DLD1 (cell line): ENCODE results near the gene GLUL.
"Not testable (repeated sequence)": the region's sequence is repeated elsewhere in the genome, so short reads cannot be mapped to it uniquely, and the experiment has no call there.

ENCODE experiments used
- in situ Hi-C: cut with HindIII; loops from 2 replicates; pipeline ENCODE4 v1.10.0; 2017; ENCODE audit warnings: low sequenced_read_pairs

GLUL gene

DNA sequence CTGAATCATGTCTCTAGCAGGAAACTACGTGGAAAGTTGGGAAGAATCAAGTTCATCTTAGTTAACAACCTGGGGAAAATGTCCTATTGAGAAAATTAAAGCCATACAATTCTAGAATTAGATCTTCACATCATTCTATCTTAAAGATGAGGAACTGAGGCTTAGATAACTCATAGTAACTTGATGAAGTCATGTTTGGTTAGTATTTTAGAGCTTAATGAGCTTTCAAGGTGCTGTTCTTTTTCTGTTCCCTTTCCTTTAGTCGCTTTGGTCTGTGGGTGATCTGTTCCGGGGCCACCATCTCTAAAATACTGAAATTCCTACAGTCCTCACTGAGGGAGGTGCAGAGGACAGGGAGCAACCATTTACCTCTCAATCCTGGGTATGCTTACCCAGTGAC is 4.3 kb upstream of the GLUL start:
- in situ Hi-C loops = loop anchor here (5.0 kb wide), 1 partner anchor 309 kb away; no protein-coding TSS in a partner anchor

DNA sequence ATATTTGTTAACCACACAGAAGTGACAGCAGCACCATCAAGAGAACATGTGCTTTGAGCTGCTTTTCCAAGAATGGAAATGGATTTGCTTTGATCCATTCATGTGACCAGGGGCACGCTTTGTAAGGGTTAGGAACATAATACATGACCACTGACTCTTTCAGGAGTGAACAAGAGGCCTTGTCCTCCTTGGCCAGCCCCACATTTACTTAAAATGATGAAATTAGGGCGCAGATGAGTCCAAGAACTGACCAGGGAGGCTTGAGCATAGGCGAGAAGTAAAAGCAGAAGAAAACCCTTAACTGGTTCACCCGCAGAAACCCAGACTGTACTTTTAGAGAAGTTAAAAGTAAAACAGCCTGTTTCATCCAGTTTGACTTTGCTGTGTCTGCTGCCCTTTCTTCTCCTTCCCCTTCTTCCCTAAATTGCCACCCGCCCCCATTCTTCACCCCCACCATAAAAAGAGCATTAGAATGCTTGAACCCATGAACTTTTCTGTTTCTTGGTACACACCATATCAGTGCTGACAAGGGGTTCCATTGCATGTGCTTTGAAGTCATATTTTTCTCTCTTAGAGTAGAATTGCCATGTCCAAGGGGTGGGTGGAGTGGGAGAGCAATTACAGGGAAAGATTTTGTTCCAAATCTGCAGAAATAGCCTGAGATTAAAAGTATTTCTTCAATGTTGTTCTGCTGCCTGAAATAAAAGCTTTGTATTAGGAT is 2.6 kb upstream of the GLUL start:
- in situ Hi-C loops = no loop called here

GRCh38 chr1:182392050-182393028 is 749 bp upstream of the GLUL start:
- in situ Hi-C loops = no loop called here

DNA sequence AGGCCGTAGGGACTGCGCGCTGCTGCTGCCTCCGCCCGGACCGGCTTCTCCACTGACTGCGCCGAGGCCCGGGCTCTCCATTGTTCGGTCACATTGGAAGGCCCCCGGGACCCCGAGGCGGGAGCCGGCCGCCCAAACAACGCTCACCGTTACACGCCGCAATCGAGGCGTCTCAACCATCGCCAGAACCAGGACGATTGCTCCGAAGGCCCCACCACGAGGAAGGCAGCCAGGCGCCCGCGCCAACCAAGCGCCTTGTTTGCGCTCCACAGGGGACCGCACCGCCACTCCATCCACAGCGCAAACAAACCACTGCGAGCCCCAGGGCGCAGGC is 595 bp downstream of the GLUL start:
- in situ Hi-C loops = no loop called here

DNA sequence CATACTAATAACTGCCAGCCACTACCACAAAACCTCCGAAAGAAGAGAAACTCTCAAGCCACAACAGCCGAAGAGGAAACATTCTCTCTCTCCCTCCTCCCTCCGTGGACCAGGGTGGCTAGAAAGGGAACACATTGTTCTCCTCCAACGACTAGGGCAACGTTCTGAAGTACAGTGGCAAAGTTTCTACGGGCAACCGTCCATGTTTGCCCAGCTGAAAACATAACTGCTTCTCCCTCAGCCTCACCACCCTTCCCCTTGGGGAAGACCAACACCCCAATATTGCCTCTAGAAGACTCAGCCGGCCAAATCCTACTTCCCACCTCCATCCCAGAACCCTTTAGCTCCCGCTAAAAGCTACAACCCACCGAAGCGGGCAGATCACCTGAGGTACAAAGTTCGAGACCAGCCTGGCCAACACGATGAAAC is 2.0 kb downstream of the GLUL start:
- in situ Hi-C loops = no loop called here

GRCh38 chr1:182388392-182389134 is 3.0 kb downstream of the GLUL start:
- in situ Hi-C loops = no loop called here

DNA sequence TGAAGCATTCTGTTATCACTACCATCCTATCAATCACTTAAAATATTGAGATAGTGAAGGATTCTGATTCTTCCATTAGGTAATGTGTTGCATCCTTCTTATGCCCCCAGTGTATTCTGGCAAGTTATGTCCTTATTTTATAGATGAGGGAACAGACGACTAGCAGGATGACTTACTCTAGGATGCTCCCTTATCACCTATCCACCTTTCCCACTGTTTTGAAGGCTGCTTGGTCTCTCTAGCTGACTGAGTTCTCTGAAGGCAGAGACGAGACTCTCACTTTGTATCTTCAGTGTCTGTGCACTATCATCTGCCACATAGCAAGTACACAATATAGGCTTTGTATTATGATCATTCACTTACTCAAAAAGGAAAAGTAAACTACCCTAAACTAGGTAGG is 4.0 kb downstream of the GLUL start:
- in situ Hi-C loops = no loop called here

DNA sequence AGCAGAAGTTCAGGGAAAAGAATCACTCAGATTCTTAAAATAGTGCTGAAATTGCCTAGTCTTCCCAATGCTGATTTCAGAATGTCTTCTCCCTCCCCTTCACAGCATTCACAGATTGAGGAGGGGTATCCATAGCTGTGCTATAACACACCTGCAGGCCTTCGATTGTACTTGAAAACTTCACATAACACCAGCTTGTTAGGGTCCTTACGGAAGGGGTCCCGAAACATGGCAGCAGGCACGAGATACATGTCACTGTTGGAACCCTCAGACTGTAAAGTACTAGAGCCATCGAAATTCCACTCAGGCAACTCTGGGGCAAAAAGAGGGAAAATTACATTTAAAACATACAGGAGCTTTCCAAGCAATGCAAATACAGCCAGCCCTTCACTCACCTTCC is 4.6 kb downstream of the GLUL start:
- in situ Hi-C loops = no loop called here

GRCh38 chr1:182385885-182386853 is 5.4 kb downstream of the GLUL start:
- in situ Hi-C loops = no loop called here

- in situ Hi-C loops = no loop called here
Measured at GRCh38 chr1:182384387-182384960, 7.1 kb downstream of the GLUL start.

- in situ Hi-C loops = no loop called here
Measured at GRCh38 chr1:182383934-182384333, 7.7 kb downstream of the GLUL start.

DNA sequence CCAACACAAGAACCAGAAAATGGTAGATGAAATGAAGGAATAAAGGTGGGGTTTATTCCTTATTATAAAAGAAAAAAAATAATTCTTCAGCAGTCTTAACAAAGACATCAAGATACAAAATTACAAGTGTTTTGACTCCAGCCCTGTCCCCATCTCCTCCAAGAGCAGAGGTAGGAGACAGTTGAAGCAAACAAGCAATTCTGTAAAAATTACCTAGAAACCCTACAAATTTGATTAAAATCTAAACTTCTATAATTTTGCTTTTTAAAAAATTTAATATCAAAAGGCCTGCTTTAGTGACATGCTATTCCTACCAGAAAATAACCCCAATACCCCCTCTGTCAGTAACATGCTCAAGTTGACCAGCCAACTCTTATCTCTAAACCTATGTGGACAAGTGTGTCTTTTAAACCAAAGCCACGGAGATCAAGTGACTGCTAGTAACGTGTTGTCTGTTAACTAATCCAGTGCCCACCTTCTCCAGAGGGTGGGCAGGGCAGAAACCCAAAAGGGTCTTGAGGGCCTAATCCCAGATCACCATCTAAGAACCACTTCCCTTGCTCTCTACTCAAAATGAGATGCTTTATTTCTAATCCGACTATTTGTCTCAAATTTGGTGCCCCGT is 8.4 kb downstream of the GLUL start:
- in situ Hi-C loops = no loop called here

GRCh38 chr1:182381962-182382819 is 9.4 kb downstream of the GLUL start:
- in situ Hi-C loops = no loop called here

- in situ Hi-C loops = no loop called here
Measured at GRCh38 chr1:182380199-182380598, 11.4 kb downstream of the GLUL start.

DNA sequence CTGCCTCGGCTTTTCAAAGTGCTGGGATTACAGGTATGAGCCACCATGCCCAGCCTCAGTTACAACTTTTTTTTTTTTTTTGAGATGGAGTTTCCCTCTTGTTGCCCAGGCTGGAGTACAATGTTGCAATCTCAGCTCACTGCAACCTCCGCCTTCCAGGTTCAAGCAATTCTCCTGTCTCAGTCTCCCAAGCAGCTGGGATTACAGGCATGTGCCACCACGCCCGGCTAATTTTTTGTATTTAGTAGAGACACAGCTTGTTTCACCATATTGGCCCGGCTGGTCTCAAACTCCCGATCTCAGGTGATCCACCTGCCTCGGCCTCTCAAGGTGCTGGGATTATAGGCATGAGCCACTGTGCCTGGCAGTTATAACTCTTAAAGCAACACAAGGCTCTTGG is 11.8 kb downstream of the GLUL start:
- in situ Hi-C loops = not testable (repeated sequence)

DNA sequence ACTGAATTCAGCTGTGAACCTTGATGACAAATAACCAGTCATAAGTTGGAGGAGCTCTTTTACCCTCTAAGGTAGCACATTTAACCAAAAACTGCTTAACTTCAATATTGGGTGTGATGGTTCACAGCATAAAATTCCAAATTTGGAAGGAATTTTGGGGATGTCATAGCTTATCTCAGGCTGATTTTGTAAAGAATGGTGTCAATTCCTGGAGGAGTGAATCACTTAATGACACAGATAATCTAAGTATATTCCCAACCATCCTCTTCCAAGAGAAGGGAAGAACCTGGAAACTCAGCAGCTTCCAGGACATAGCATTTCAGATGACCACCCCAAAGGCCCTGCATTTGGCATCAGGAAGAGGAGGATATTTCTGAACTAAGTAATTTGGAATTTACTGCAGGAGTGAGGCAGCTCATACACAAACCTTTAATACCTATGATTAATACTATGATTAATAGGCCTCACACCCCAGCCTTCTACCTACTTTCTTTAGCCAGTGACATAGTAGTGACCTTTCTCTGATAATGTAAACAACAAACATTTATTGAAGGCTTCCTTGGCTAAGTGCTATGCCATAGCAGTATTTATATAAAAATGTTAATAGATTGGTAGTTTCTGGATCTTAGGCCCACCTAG is 14.5 kb downstream of the GLUL start:
- in situ Hi-C loops = no loop called here

- in situ Hi-C loops = no loop called here
Measured at GRCh38 chr1:182374101-182374834, 17.3 kb downstream of the GLUL start.
